Vagina (tissue), 2 donors: ENCODE measurements around the gene CD40LG. TPM values are rescaled to one million over a fixed set of nuclear protein-coding genes. Genes with fewer than 3 reads are reported as not detected.

Experiments used
- DNase-seq, 2 donors: peaks; one replicate each; pipeline ENCODE4 v3.0.0-alpha.2; 2017; ENCODE audit errors: extremely low spot score in 2 of 2
- H3K27ac ChIP-seq: fragments of 200-600 bp; sonication (generic); one replicate; pipeline ENCODE4 v1.5.1; 2019
- H3K27me3 ChIP-seq: fragments of 200-600 bp; sonication (generic); one replicate; pipeline ENCODE4 v1.5.1; 2019
- H3K36me3 ChIP-seq, 2 donors: fragments of 200-600 bp; sonication (generic); one replicate each; pipeline ENCODE4 v1.5.1; 2017 to 2019
- H3K4me1 ChIP-seq: fragments of 200-600 bp; sonication (generic); one replicate; pipeline ENCODE4 v1.5.1; 2019
- H3K4me3 ChIP-seq, 2 donors: fragments of 200-600 bp; sonication (generic); 1 replicate in 1 of 2; 2 replicates in 1 of 2; pipeline ENCODE4 v1.5.1; 2016 to 2019
- H3K9me3 ChIP-seq: fragments of 200-600 bp; sonication (generic); one replicate; pipeline ENCODE4 v1.5.1; 2019
- CTCF ChIP-seq, 3 experiments: fragments of 450-650 bp in 2 of 3; fragments of 200-600 bp in 1 of 3; sonication (generic) in 1 of 3; IDR thresholded peaks; one replicate each; pipeline ENCODE4 v1.5.1; 2017 to 2019; ENCODE audit warnings: antibody characterized with exemption in 3 of 3, mild to moderate bottlenecking in 2 of 3, moderate library complexity in 2 of 3
- POLR2A ChIP-seq, 2 donors: fragments of 450-650 bp; IDR thresholded peaks; one replicate each; pipeline ENCODE4 v1.6.1; 2017; ENCODE audit warnings: antibody characterized with exemption in 2 of 2, mild to moderate bottlenecking in 2 of 2, moderate library complexity in 2 of 2
- POLR2AphosphoS5 ChIP-seq, 2 donors: sonication (generic); formaldehyde crosslinking; IDR thresholded peaks; one replicate each; pipeline ENCODE4 v1.9.0; 2017; ENCODE audit warnings: antibody characterized with exemption in 2 of 2, mild to moderate bottlenecking in 2 of 2, low read depth in 1 of 2; ENCODE audit not compliant: insufficient read depth in 1 of 2
- intact Hi-C: fragments of 100-400 bp; cut with DNase I; formaldehyde crosslinking; loops from one replicate; pipeline ENCODE4 v1.15.1; 2023
- total RNA-seq: library from RNA; depleted of rRNA; stranded (reverse); fragments of >200 nt; gene quantifications from one replicate; pipeline ENCODE4 v1.2.3, GENCODE V29; 2016

The CD40LG gene
- total RNA-seq, 1 donor from 2014 or later: not detected

DNA sequence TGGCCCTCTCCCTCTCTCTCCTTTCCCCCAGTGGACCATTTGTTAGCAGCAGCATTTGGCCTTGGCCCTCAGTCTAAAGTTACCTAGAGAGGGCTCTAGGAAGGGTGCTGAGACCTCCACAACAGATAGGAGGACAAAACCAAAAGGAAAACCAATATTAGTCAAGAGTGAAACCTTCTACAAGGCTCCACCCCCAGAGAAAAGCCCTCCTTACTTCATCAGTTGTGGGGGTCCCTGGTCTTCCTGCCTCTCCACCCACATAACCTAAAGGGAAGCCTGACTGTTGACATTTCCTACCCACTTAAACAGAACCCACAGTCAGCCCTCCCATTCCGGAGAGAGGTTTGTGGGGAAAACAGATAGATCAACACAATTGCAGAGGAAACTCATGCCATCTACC, 4.7 kb upstream of the CD40LG start:
- peak in 1 of 2 donors; percentile 29 for DNase-seq
- TF ChIP-seq POLR2A (IDR thresholded peaks at IDR 0.05) (no peak), CTCF (IDR thresholded peaks at IDR 0.05) (no peak), POLR2AphosphoS5 (IDR thresholded peaks at IDR 0.05; ENCODE audit: insufficient read depth in 1 of 2, low read depth in 1 of 2) (no peak)
- no peaks in the 10 kb centered on the region for H3K36me3 ChIP-seq
- H3K27me3 ChIP-seq: no peaks in the 10 kb centered on the region
- no peaks in the 10 kb centered on the region for H3K4me1 ChIP-seq
- no peak overlapping the region for H3K27ac ChIP-seq
- no peak overlapping the region for H3K4me3 ChIP-seq
- no peaks in the 10 kb centered on the region for H3K9me3 ChIP-seq
- intact Hi-C loops: no loop called here

- Histone ChIP-seq H3K27me3 (no peaks in the 10 kb centered on the region), H3K27ac (no peak overlapping the region), H3K9me3 (no peaks in the 10 kb centered on the region), H3K4me1 (no peaks in the 10 kb centered on the region), H3K36me3 (no peaks in the 10 kb centered on the region), H3K4me3 (no peak overlapping the region)
- intact Hi-C loops: no loop called here
- DNase-seq: no peak
- TF ChIP-seq POLR2AphosphoS5 (IDR thresholded peaks at IDR 0.05; ENCODE audit: insufficient read depth in 1 of 2, low read depth in 1 of 2) (no peak), POLR2A (IDR thresholded peaks at IDR 0.05) (no peak), CTCF (IDR thresholded peaks at IDR 0.05) (no peak)
Measured at GRCh38 chrX:136646602-136647239, 1.2 kb upstream of the CD40LG start.

- Histone ChIP-seq H3K4me1 (no peaks in the 10 kb centered on the region), H3K4me3 (no peak overlapping the region), H3K27ac (no peak overlapping the region), H3K27me3 (no peaks in the 10 kb centered on the region), H3K36me3 (no peaks in the 10 kb centered on the region), H3K9me3 (no peaks in the 10 kb centered on the region)
- TF ChIP-seq POLR2AphosphoS5 (IDR thresholded peaks at IDR 0.05; ENCODE audit: insufficient read depth in 1 of 2, low read depth in 1 of 2) (no peak), CTCF (IDR thresholded peaks at IDR 0.05) (no peak), POLR2A (IDR thresholded peaks at IDR 0.05) (no peak)
- intact Hi-C loops: no loop called here
- no peak for DNase-seq
Measured at GRCh38 chrX:136650811-136651210, 2.9 kb downstream of the CD40LG start.

DNA sequence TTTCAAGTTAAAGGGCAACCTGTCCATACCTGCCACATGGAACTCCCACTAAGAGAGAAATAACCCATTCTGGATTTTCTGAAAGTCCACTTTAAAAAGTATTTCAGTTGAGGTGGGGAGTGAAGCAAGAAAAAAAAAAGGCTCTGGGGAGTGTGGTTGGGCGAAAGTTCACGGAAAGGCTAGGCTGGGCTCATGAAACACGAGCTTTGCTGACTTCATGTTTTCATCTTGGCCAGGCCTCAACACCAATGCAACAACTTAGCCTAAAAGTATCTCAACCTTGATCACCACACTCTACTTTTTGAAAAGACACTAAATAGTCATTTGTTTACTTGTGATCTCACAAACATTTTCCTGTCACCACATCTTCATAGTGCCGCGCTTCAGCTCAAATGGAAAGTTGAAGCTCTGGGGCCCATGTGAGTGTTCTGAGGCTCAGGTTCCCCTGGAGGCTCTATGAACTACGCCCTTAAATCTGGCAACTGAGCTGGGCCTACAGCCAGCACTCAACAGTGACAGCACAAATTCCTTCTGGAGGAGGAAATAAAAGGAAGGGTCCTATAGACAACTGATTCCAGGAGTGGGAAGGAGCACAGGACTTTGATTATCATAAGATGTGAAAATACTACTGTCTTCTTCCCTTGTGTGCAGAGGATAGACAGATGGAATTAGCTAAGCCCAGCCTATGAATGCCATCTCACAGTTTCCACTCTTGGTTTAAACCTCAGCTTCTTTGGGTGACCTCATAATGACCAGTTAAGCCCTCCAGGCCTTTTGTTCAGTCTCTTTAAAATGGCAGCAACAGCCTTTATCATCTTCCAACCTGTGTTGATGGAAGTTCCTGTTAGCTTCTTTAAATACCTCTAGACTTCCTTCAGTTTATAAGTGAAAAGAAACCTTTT, 5.1 kb downstream of the CD40LG start:
- Histone ChIP-seq H3K4me1 (no peaks in the 10 kb centered on the region), H3K36me3 (no peaks in the 10 kb centered on the region), H3K27me3 (no peaks in the 10 kb centered on the region), H3K9me3 (no peaks in the 10 kb centered on the region), H3K27ac (no peak overlapping the region), H3K4me3 (no peak overlapping the region)
- intact Hi-C loops: no loop called here
- TF ChIP-seq POLR2A (IDR thresholded peaks at IDR 0.05) (no peak), POLR2AphosphoS5 (IDR thresholded peaks at IDR 0.05; ENCODE audit: insufficient read depth in 1 of 2, low read depth in 1 of 2) (no peak), CTCF (IDR thresholded peaks at IDR 0.05) (no peak)
- DNase-seq: no peak
